Kidney (tissue), 22 donors: ENCODE results near the gene C12orf75. TPM values are rescaled to one million over a fixed set of nuclear protein-coding genes. Genes with fewer than 3 reads are reported as not detected.

Experiments used
- DNase-seq, 5 donors: peaks; one replicate each; pipeline ENCODE4 v3.0.0-alpha.2; 2013 to 2020
- FAIRE-seq: peaks from 2 replicates; lab custom pipeline; 2012; peaks lifted over from hg19 to GRCh38; lab: Jason Lieb, UNC
- H3K27ac ChIP-seq, 2 donors: one replicate each; pipeline ENCODE4 v1.7.0; 2013; ENCODE audit warnings: low read depth in 2 of 2, low read length in 2 of 2, inconsistent platforms in 1 of 2
- H3K27me3 ChIP-seq: one replicate; pipeline ENCODE4 v1.7.1; 2013; ENCODE audit warnings: low read length, inconsistent platforms; ENCODE audit not compliant: control insufficient read depth, insufficient read depth
- H3K36me3 ChIP-seq, 3 donors: one replicate each; pipeline versions ENCODE4 v1.7.0 to v1.7.1; 2013; ENCODE audit warnings: low read length in 3 of 3, control low read depth in 1 of 3, inconsistent platforms in 1 of 3; ENCODE audit not compliant: insufficient read depth in 3 of 3, control insufficient read depth in 2 of 3
- H3K4me1 ChIP-seq, 3 donors: one replicate each; pipeline versions ENCODE4 v1.7.0 to v1.7.1; 2013; ENCODE audit warnings: low read length in 3 of 3, inconsistent platforms in 1 of 3, low read depth in 1 of 3; ENCODE audit not compliant: control insufficient read depth in 2 of 3, insufficient read depth in 2 of 3
- H3K4me3 ChIP-seq, 3 donors: one replicate each; pipeline versions ENCODE4 v1.7.0 to v1.8.1; 2013; ENCODE audit warnings: low read length in 3 of 3, control low read depth in 1 of 3, inconsistent platforms in 1 of 3
- H3K9ac ChIP-seq, 3 donors: one replicate each; pipeline versions ENCODE4 v1.7.0 to v1.7.1; 2013; ENCODE audit warnings: low read length in 3 of 3, control low read depth in 1 of 3, inconsistent platforms in 1 of 3
- H3K9me3 ChIP-seq, 3 donors: one replicate each; pipeline versions ENCODE4 v1.7.0 to v1.7.1; 2013; ENCODE audit warnings: low read length in 3 of 3, control low read depth in 1 of 3, inconsistent platforms in 1 of 3; ENCODE audit not compliant: control insufficient read depth in 2 of 3, insufficient read depth in 1 of 3
- CTCF ChIP-seq: IDR thresholded peaks from 3 replicates; pipeline ENCODE4 v1.5.1; 2012; ENCODE audit warnings: mild to moderate bottlenecking, moderate library complexity, borderline replicate concordance; ENCODE audit not compliant: insufficient read depth; ENCODE audit errors: extremely low read depth
- intact Hi-C: fragments of 100-400 bp; cut with DNase I; formaldehyde crosslinking; loops from one replicate; pipeline ENCODE4 v1.11.1; 2022
- long read RNA-seq, 10 donors: library from polyadenylated mRNA in 1 of 10; unstranded in 1 of 10; transcript quantifications; one replicate each; pipeline ENCODE4 v2.0.0 and lab custom pipeline, GENCODE V29; 2021 to 2026
- polyA plus RNA-seq: library from polyadenylated mRNA; stranded (reverse); fragments of 350-450 nt; fragmentation: Illumina TruSeq; extraction: RNeasy Lipid Tissue Mini Kit (QIAGEN cat#74804); gene quantifications from one replicate; pipeline ENCODE4 v1.2.3, GENCODE V29; 2014; ENCODE audit warnings: low read depth, low replicate concordance; ENCODE audit not compliant: insufficient read depth
- total RNA-seq: library from RNA; stranded (reverse); fragmentation: NEBNext Ultra II Directional; extraction: Animal tissue kit (Norgen Biotek cat#: 25700); gene quantifications from one replicate; pipeline ENCODE4 v1.2.1, GENCODE V29; 2021
- donor health status: control.
- donor health status: control.
- donor health status: control.
- donor health status: control.
- donor health status: control.
- donor health status: DM: yes; HTN: yes; CAD: no.
- donor health status: Normal renal cell carcinoma (clear cell type).

Gene C12orf75
- total RNA-seq, result 127 TPM
- polyA plus RNA-seq, result 107 TPM
- long read RNA-seq, donor 1, transcript C12orf75-201 (6 exons, 1,366 nt), result major isoform, 26 of 34 reads
- long read RNA-seq, donor 1, partial matches to known transcripts, result 6 of 34 reads
- long read RNA-seq, donor 1, other reads (novel, unspliced or antisense), result 0 of 34 reads
- long read RNA-seq, donor 2, transcript C12orf75-201 (6 exons, 1,366 nt), result major isoform, 38 of 42 reads
- long read RNA-seq, donor 2, partial matches to known transcripts, result 0 of 42 reads
- long read RNA-seq, donor 2, other reads (novel, unspliced or antisense), result 0 of 42 reads
- long read RNA-seq, donor 3, transcript C12orf75-201 (6 exons, 1,366 nt), result major isoform, 30 of 32 reads
- long read RNA-seq, donor 3, partial matches to known transcripts, result 0 of 32 reads
- long read RNA-seq, donor 3, other reads (novel, unspliced or antisense), result 0 of 32 reads
- long read RNA-seq, donor 4, transcript C12orf75-201 (6 exons, 1,366 nt), result major isoform, 22 of 28 reads
- long read RNA-seq, donor 4, partial matches to known transcripts, result 0 of 28 reads
- long read RNA-seq, donor 4, other reads (novel, unspliced or antisense), result 0 of 28 reads
- long read RNA-seq, donor 5, partial matches to known transcripts, result 0 of 2 reads
- long read RNA-seq, donor 5, other reads (novel, unspliced or antisense), result 0 of 2 reads
- long read RNA-seq, donor 6, transcript C12orf75-201 (6 exons, 1,366 nt), result major isoform, 47 of 53 reads
- long read RNA-seq, donor 6, partial matches to known transcripts, result 0 of 53 reads
- long read RNA-seq, donor 6, other reads (novel, unspliced or antisense), result 0 of 53 reads
- long read RNA-seq, donor 7, transcript C12orf75-201 (6 exons, 1,366 nt), result major isoform, 137 of 154 reads
- long read RNA-seq, donor 7, partial matches to known transcripts, result 3 of 154 reads
- long read RNA-seq, donor 7, other reads (novel, unspliced or antisense), result 8 of 154 reads
- long read RNA-seq, donor 8, transcript C12orf75-201 (6 exons, 1,366 nt), result major isoform, 26 of 33 reads
- long read RNA-seq, donor 8, partial matches to known transcripts, result 5 of 33 reads
- long read RNA-seq, donor 8, other reads (novel, unspliced or antisense), result 0 of 33 reads
- long read RNA-seq, donor 9, transcript C12orf75-201 (6 exons, 1,366 nt), result major isoform, 25 of 26 reads
- long read RNA-seq, donor 9, partial matches to known transcripts, result 0 of 26 reads
- long read RNA-seq, donor 9, other reads (novel, unspliced or antisense), result 0 of 26 reads
- long read RNA-seq, donor 10, transcript C12orf75-201 (6 exons, 1,366 nt), result major isoform, 23 of 26 reads
- long read RNA-seq, donor 10, partial matches to known transcripts, result 0 of 26 reads
- long read RNA-seq, donor 10, other reads (novel, unspliced or antisense), result 0 of 26 reads

GRCh38 chr12:105330283-105330930 lies at the start of gene C12orf75:
Gene C12orf75 (plus strand): TSS chr12:105330691. CDS start chr12:105330892, 201 bp downstream.
- no peaks in the 10 kb centered on the region for H3K27me3 ChIP-seq
- H3K4me3 ChIP-seq, result peak within 1 kb of the TSS; percentile 39 to 67 (median 47)
- DNase-seq (peak; percentile 88 to 94 (median 90)), FAIRE-seq (no peak)
- H3K9me3 ChIP-seq, result no peaks in the 10 kb centered on the region
- H3K9ac ChIP-seq, result peak within 1 kb of the TSS in 2 of 3 donors; percentile 4 to 12
- peaks cover 0 to 14% (median 6%) of the 10 kb centered on the region in 3 donors for H3K4me1 ChIP-seq
- TF ChIP-seq CTCF, result no peak
- intact Hi-C loops, result no loop called here
- H3K27ac ChIP-seq, result peak within 1 kb of the TSS in 1 of 2 donors; percentile 27
- no peaks in the 10 kb centered on the region for H3K36me3 ChIP-seq

GRCh38 chr12:105280966-105281693 lies 49.4 kb upstream of the C12orf75 start:
- Histone ChIP-seq H3K36me3 (no peaks in the 10 kb centered on the region), H3K4me1 (peaks cover 0 to 7% (median 7%) of the 10 kb centered on the region in 3 donors), H3K9me3 (no peaks in the 10 kb centered on the region), H3K27ac (peak overlapping the region; percentile 19 to 51), H3K4me3 (no peak overlapping the region), H3K27me3 (no peaks in the 10 kb centered on the region), H3K9ac (no peak overlapping the region)
- no peak for TF ChIP-seq CTCF
- FAIRE-seq (no peak), DNase-seq (no peak)
- intact Hi-C loops, result no loop called here

GRCh38 chr12:105281694-105282049 lies 48.8 kb upstream of the C12orf75 start:
- H3K9ac ChIP-seq, result no peak overlapping the region
- intact Hi-C loops, result no loop called here
- TF ChIP-seq CTCF, result peak; percentile 17

More at GRCh38 chr12:105281694-105282049, 48.8 kb upstream of the C12orf75 start:
- FAIRE-seq (no peak), DNase-seq (no peak)
- Histone ChIP-seq H3K4me3 (no peak overlapping the region), H3K4me1 (peaks cover 0 to 7% (median 7%) of the 10 kb centered on the region in 3 donors), H3K27ac (peak overlapping the region; percentile 19 to 51), H3K36me3 (no peaks in the 10 kb centered on the region), H3K27me3 (no peaks in the 10 kb centered on the region), H3K9me3 (no peaks in the 10 kb centered on the region)
